Thoracic aorta (tissue), 2 donors: ENCODE measurements around the gene WDFY3. TPM values are rescaled to one million over a fixed set of nuclear protein-coding genes. Genes with fewer than 3 reads are reported as not detected.
"Not testable (repeated sequence)": the region's sequence is repeated elsewhere in the genome, so short reads cannot be mapped to it uniquely, and the experiment has no call there.

Experiments
- ATAC-seq: fragments of 150-250 bp; one replicate; pipeline ENCODE4 v1.8.0; 2017; ENCODE audit warnings: low read depth; ENCODE audit not compliant: insufficient number of reproducible peaks, low FRiP score
- DNase-seq: peaks from one replicate; pipeline ENCODE4 v3.0.0-alpha.2; 2020; ENCODE audit warnings: low spot score
- H3K27ac ChIP-seq, 2 donors: fragments of 200-600 bp; sonication (generic); 1 replicate in 1 of 2; 2 replicates in 1 of 2; pipeline ENCODE4 v1.5.1; 2016; ENCODE audit warnings: mild to moderate bottlenecking in 2 of 2, moderate library complexity in 2 of 2
- H3K27me3 ChIP-seq: fragments of 200-600 bp; sonication (generic); replicated peaks from 2 replicates; pipeline ENCODE4 v1.6.0; 2016; ENCODE audit warnings: mild to moderate bottlenecking; ENCODE audit not compliant: insufficient read depth
- H3K36me3 ChIP-seq: fragments of 200-600 bp; sonication (generic); one replicate; pipeline ENCODE4 v1.5.1; 2016
- H3K4me1 ChIP-seq, 2 donors: fragments of 200-600 bp; sonication (generic); 1 replicate in 1 of 2; 2 replicates in 1 of 2; pipeline versions ENCODE4 v1.5.1 to v1.6.0; 2016; ENCODE audit warnings: low read depth in 2 of 2, mild to moderate bottlenecking in 1 of 2; ENCODE audit not compliant: control insufficient read depth in 1 of 2
- H3K4me3 ChIP-seq: fragments of 200-600 bp; sonication (generic); 2 replicates; pipeline ENCODE4 v1.5.1; 2016; ENCODE audit warnings: mild to moderate bottlenecking
- H3K9me3 ChIP-seq: fragments of 200-600 bp; sonication (generic); 2 replicates; pipeline ENCODE4 v1.5.1; 2016
- CTCF ChIP-seq: fragments of 200-600 bp; sonication (generic); IDR thresholded peaks from one replicate; pipeline ENCODE4 v1.5.1; 2019; ENCODE audit warnings: antibody characterized with exemption
- total RNA-seq, 2 donors: library from RNA; depleted of rRNA; stranded (reverse); fragments of >200 nt; gene quantifications; one replicate each; pipeline versions ENCODE4 v1.1.0 to v1.2.3, GENCODE V29; 2016

The WDFY3 gene
- total RNA-seq, 2 donors from 2014 or later: 116 to 140 TPM

GRCh38 chr4:84684361-84684760 lies 282.1 kb downstream of the WDFY3 start:
- Histone ChIP-seq H3K9me3 (no peaks in the 10 kb centered on the region), H3K27ac (peak overlapping the region in 1 of 2 donors; percentile 29), H3K4me1 (peaks cover 12 to 14% of the 10 kb centered on the region in 2 donors), H3K36me3 (peaks cover 19% of the 10 kb centered on the region), H3K27me3 (no peaks in the 10 kb centered on the region), H3K4me3 (no peak overlapping the region)
- ATAC-seq (no peak), DNase-seq (no peak)
- no peak for TF ChIP-seq CTCF

- no peak for ATAC-seq
- H3K36me3 ChIP-seq: peaks cover 27% of the 10 kb centered on the region
- H3K27ac ChIP-seq: no peak overlapping the region
These were observed 283.2 kb downstream of the WDFY3 start for GRCh38 chr4:84683064-84683850.

GRCh38 chr4:84682661-84683060 lies 283.8 kb downstream of the WDFY3 start:
- not testable (repeated sequence) for H3K27me3 ChIP-seq, DNase-seq, H3K4me3 ChIP-seq, H3K9me3 ChIP-seq, ATAC-seq
- peaks cover 26% of the 10 kb centered on the region for H3K36me3 ChIP-seq
- peak overlapping the region in 1 of 2 donors; percentile 0 for H3K27ac ChIP-seq
- H3K4me1 ChIP-seq: peaks cover 12 to 14% of the 10 kb centered on the region in 2 donors

More at GRCh38 chr4:84683064-84683850, 283.2 kb downstream of the WDFY3 start:
- H3K4me3 ChIP-seq: no peak overlapping the region
- H3K9me3 ChIP-seq: no peaks in the 10 kb centered on the region
- no peaks in the 10 kb centered on the region for H3K27me3 ChIP-seq
- TF ChIP-seq CTCF: no peak
- no peak for DNase-seq
- peaks cover 12 to 14% of the 10 kb centered on the region in 2 donors for H3K4me1 ChIP-seq

- Histone ChIP-seq H3K4me1 (peaks cover 12 to 14% of the 10 kb centered on the region in 2 donors), H3K27ac (peak overlapping the region in 1 of 2 donors; percentile 0), H3K4me3 (no peak overlapping the region), H3K36me3 (peaks cover 30% of the 10 kb centered on the region), H3K27me3 (no peaks in the 10 kb centered on the region), H3K9me3 (no peaks in the 10 kb centered on the region)
- DNase-seq: no peak
- no peak for ATAC-seq
- no peak for TF ChIP-seq CTCF
These were observed 284.8 kb downstream of the WDFY3 start for GRCh38 chr4:84681486-84682274.

GRCh38 chr4:84680956-84681355 lies 285.5 kb downstream of the WDFY3 start:
- H3K27me3 ChIP-seq: no peaks in the 10 kb centered on the region
- H3K4me1 ChIP-seq: peaks cover 12 to 19% of the 10 kb centered on the region in 2 donors
- H3K27ac ChIP-seq: no peak overlapping the region
- no peaks in the 10 kb centered on the region for H3K9me3 ChIP-seq
- H3K4me3 ChIP-seq: no peak overlapping the region
- H3K36me3 ChIP-seq: peaks cover 30% of the 10 kb centered on the region
- ATAC-seq: no peak
- TF ChIP-seq CTCF: no peak
- no peak for DNase-seq
